NT2/D1 (cell line): ENCODE data around the gene HDDC3.

Source experiments
- SUZ12 ChIP-seq: IDR thresholded peaks from 2 replicates; pipeline ENCODE4 v1.6.1; 2011; ENCODE audit not compliant: insufficient read length, insufficient read depth; ENCODE audit errors: extremely low read depth
- ZNF274 ChIP-seq: IDR thresholded peaks from 2 replicates; pipeline ENCODE4 v1.6.1; 2011; ENCODE audit warnings: mild to moderate bottlenecking, low read depth, low read length

DNA sequence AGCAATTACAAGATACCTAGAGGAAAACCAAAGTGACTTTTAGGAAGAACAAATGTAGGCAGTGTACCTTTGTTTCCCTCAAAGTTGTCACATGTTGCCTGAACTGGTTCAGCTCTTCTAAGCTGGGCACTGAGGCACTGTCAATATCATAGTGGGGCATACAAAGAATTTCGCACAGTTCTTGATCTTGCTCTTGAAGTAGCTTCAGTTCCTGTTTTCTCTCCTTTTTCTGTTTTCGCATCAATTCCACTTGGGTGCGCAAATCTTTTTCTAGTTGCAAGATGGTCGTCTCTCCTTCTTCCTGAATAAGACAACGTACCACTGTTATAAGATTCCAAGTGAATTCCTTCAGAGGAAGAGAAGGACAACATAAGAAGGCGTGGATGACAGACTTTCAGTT is 49.3 kb upstream of the HDDC3 start:
- TF ChIP-seq SUZ12 (no peak), ZNF274 (no peak)
